C4-2B (cell line): Measurements from ENCODE around the gene LNP1.
"Not testable (repeated sequence)": the region's sequence is repeated elsewhere in the genome, so short reads cannot be mapped to it uniquely, and the experiment has no call there.

Experiments used
- H3K27ac ChIP-seq: fragments of 450-650 bp; 2 replicates; pipeline ENCODE4 v1.5.1; 2017
- CTCF ChIP-seq: fragments of 450-650 bp; conservative IDR thresholded peaks from 2 replicates; pipeline ENCODE4 v1.5.1; 2017; ENCODE audit warnings: mild to moderate bottlenecking
- ZFX ChIP-seq: fragments of 450-650 bp; IDR thresholded peaks from 2 replicates; pipeline ENCODE4 v1.6.1; 2017

The LNP1 gene

GRCh38 chr3:100437721-100438622 is 36.6 kb downstream of the LNP1 start:
- no peak overlapping the region for H3K27ac ChIP-seq
- no peak for TF ChIP-seq ZFX
- TF ChIP-seq CTCF = no peak

GRCh38 chr3:100438623-100438974 is 37.3 kb downstream of the LNP1 start:
- TF ChIP-seq CTCF = no peak
- TF ChIP-seq ZFX = no peak
- no peak overlapping the region for H3K27ac ChIP-seq

- TF ChIP-seq CTCF = no peak
- no peak for TF ChIP-seq ZFX
- no peak overlapping the region for H3K27ac ChIP-seq
These were observed 39.6 kb downstream of the LNP1 start for GRCh38 chr3:100440895-100441294.

GRCh38 chr3:100443690-100444089 is 42.4 kb downstream of the LNP1 start:
- no peak overlapping the region for H3K27ac ChIP-seq
- TF ChIP-seq ZFX = no peak
- no peak for TF ChIP-seq CTCF

GRCh38 chr3:100447067-100447466 is 45.7 kb downstream of the LNP1 start:
- H3K27ac ChIP-seq = not testable (repeated sequence)

- no peak for TF ChIP-seq ZFX
- no peak overlapping the region for H3K27ac ChIP-seq
These were observed 46.7 kb downstream of the LNP1 start for GRCh38 chr3:100448079-100448478.

- no peak for TF ChIP-seq CTCF
- TF ChIP-seq ZFX = no peak
- no peak overlapping the region for H3K27ac ChIP-seq
These were observed 47.9 kb downstream of the LNP1 start for GRCh38 chr3:100449214-100449613.

- TF ChIP-seq ZFX (no peak), CTCF (no peak)
- H3K27ac ChIP-seq = no peak overlapping the region
These were observed 53.3 kb downstream of the LNP1 start for GRCh38 chr3:100454677-100455076.
